DMS114 treated with DMSO at 0.1 percent for 48 hours (cell line): ENCODE measurements around the gene MED12L.

ENCODE experiments used
- DNase-seq: peaks from one replicate; lab custom pipeline; 2025; ENCODE audit not compliant: unreplicated experiment; lab: John Stamatoyannopoulos, UW

The MED12L gene

DNA sequence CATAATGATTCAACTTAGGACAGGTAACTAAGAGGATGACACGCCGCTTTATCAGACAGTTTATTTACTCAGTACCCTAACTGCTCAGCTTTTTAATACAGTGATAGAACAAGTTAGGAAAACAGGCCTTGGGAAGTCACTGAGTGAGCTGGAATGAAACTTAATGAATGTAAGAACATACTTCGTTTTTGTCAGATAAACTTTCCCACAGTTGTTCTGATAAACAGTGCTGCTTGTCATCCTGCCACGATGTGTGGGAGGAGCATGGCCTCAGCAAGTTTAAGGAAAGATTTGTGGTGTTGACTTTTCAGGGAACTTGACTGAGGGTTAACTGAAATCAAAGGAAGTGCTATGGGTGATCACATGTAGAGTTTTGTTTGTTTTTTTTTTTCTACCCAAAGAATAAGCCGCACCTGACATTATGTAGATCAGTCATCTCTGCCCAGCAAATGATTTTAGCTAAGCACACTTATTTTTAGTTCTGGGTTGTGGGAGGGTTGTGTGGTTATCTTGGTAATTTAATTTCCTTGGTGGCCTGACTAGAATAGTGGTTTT is 198.5 kb downstream of the MED12L start:
- no peak for DNase-seq

DNA sequence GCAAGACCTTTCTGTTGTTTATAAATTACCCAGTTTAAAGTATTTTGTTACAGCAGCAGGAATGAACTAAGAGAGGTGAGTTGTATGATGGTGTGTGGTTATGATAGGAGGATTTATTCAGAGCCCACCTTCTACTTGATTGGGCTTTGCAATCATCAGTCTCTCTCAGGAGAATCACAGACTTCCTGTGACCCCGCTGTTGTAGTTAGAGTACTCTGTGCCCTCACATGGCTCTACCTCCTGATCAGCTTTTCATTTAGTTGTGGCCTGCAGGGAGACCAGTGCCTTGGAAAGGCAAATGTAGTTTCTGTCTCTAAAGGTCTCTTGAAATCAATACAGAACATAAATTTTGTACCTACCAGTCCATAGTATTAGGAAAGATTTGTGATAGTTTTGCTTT is 200.5 kb downstream of the MED12L start:
- DNase-seq = no peak

DNA sequence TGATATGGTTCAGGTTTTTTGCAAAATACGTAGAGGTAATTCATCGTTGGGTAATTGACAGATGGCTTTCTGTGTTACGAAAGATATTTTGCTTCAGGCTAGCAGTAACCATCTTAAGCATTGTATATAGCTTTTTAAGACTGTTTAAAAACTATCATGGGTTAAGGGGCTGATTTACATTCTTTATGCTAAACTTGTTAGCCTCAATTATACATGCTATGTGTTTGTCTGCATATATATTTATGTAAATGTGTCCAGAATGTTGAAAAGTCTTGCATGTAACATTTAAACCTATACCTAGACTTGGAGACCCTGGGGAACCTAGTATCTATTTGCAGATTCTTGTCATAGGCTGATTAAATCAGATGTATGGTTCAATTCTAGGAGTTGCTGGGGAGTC is 204.0 kb downstream of the MED12L start:
- DNase-seq = no peak

DNA sequence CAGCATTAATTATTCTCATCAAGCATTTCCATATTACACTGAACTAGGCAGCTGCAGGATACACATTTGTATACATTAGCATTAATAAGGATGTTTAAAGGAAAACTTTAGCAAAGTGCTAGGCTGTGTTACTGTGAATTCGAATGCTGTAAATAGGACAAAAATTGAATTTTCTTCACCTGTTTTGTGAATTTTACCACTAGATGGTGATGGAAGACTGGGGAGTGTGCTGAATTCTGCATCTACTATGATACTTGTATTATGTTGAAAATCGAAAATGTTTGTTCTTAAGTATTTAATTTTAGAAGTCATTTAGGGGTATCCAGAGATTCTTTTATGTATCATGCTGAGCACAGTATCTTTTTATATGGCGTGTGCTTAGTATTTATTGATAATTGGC is 205.2 kb downstream of the MED12L start:
- no peak for DNase-seq

DNA sequence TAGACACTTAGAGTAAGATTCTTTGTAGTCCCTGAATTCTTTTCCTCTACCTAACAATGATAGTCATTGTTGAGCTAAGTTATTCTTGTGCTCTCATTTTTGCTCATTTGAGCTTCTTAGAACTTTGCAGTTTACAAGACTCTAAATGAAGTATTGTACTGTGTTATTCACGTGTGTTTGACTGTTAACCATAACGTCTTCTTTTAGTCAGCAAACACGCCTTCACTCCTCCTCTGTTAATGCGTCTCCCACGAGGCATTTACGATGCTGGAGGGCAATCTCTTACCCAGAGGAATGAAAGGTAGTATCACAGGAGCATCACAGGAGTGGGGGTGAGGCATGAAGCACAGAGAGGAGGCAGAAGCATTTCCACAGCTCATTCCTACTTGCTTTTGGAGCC is 207.7 kb downstream of the MED12L start:
- DNase-seq = no peak

DNA sequence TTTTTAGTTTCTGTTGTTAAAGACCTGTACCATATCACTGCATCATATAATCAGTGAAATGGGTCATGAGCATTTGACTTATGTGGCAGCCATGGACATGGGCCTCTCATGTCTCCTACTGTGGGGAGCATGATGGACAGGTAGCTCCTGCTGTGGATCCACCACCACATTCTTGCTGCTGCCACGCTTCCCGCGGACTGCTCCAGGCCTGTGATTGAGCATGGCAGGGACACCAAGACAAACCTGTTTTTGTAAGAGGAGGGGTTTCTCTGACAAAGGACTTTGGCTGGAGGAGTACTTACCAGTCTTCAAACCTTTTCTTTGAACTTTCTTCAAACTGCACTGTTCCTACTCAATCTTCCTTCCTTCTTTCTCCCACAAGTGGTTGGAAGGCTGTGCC is 210.8 kb downstream of the MED12L start:
- no peak for DNase-seq

DNA sequence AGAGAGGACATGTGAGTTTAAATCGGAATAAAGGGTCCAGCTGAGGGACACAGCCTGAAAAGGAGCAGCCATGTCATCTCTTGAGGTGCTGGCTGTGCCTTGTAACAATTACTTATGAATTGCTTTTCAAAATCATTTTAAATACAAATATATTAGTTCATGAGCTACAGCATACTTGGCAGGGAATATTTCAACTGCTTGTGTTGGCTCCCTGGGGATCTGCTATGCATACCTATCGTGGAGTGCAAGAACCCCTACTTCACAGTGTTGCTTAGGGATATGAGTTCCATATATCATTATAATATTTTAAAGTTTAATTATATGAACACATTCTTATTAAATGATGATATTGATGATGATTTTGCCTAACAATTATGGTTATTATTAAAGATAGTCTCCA is 212.0 kb downstream of the MED12L start:
- DNase-seq = no peak

DNA sequence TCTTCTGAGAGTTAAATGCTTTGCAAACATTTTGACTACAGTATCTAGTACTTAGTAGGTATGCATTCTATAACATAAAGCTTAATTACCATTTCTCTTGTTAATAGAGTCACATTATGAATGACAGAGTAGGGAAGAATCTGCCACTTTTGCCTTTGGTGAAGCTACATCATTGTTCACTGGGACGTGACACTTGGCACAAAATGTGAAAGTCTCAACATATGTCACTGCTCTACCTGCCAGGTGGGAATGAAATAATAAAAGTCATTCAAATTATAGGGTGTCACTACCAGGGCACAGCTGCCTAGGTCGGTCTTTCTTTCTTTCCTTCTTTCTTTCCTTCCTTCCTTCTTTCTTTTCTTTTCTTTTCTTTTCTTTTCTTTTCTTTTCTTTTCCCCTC is 213.5 kb downstream of the MED12L start:
- no peak for DNase-seq

DNA sequence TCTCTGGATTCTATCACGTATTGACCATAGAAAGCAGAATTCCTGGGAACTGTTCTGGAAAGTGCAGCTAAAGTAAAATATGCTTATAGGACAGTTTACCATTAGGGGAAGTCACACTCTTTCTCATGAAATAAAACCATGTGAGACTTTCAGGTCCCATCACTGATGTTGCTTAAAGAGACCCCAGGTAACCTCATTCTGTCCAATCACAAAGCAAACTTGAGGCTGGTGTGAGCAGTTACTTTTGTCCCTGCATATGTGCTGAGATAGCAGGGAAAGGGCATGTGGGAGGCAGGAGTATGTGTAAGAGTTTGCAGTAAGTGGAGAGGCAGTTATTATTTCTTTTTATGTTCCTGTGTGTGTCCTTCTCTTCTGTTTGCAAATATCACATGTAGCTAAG is 215.1 kb downstream of the MED12L start:
- no peak for DNase-seq

DNA sequence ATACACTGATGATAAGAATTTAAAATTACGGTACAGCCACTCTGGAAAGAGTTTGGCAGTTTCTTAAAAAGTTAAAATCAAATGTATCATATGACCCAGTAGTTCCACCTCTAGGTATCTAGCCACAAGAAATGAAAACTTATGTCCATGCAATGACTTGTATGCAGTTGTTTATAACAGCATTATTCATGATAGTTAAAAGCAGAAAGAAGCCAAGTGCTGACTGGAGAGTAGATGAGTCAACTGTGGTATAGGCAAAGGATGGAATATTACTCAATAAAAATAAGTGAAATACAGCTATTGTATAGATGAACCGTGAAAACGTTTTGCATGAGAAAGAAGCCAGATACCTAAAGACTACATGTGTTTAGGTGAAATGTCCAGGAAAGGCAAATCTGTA is 216.3 kb downstream of the MED12L start:
- DNase-seq = no peak

DNA sequence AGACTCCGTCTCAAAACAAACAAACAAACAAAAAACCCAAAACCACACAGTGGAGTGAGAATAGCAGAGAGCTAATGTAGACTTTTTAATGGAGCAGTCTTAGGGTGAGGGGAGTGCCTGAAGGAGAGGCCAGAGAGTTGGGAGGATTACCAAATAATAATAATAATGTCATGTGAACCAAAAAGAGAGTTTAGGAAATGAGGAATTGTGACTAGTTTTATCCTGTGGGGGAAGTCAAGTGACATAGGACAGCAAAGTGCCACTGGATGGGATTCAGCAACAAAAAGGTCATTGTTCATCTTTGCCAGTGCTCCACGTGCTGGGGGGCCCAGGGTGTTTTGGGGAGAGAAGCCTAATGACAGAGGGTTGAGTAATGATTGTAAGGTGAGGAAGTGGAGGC is 218.3 kb downstream of the MED12L start:
- no peak for DNase-seq

DNA sequence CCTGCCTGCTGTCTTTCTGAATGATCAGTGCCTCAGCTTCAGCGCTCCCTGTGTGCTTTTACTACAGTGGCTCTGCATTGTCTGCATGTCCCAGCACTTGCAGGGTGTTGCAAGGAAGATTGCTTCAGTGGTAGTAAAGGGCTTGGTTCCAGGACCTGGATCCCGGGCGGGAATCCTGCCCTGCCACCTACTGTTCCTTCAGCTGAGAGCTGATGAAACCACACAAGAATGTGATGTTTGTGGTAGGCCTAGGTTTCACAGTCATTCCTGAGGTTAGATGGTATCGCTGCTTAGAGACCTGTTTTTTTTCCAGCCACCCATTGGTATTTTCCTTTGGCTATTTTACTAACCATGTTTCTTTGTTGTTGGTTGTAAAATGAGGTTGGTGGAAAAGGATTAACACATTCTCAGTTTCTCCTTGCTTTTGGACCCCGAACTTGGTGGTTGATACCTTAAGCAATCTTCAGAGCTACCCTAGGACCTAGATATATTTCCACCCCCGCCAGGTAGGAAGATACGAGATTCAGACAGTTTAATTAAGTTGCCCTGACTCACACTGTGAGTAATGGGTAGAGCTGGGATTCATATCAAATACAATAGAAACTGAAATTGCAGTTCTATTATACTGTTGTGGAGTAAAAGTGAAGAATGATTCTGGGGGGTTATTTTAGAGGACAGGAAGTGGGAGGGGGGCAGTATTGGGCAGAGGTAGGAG is 219.8 kb downstream of the MED12L start:
- no peak for DNase-seq

DNA sequence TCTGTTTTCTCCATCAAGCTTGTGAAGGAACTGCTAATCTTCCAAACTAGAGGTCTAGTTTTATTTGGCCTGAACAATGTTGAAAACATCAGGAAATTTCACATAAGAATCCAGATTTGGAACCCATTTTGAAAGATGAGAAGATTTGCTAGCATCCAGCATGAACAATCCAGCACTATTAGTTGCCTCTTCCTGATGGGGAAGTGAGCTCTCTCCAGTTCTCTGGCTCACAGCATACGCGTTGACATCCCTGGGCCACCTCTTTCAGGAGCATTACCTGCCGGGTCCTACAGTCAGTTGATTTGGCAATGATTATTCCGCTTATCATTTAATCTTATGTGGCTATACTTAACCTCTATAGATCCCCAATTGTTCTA is 220.3 kb downstream of the MED12L start:
- DNase-seq = no peak

DNA sequence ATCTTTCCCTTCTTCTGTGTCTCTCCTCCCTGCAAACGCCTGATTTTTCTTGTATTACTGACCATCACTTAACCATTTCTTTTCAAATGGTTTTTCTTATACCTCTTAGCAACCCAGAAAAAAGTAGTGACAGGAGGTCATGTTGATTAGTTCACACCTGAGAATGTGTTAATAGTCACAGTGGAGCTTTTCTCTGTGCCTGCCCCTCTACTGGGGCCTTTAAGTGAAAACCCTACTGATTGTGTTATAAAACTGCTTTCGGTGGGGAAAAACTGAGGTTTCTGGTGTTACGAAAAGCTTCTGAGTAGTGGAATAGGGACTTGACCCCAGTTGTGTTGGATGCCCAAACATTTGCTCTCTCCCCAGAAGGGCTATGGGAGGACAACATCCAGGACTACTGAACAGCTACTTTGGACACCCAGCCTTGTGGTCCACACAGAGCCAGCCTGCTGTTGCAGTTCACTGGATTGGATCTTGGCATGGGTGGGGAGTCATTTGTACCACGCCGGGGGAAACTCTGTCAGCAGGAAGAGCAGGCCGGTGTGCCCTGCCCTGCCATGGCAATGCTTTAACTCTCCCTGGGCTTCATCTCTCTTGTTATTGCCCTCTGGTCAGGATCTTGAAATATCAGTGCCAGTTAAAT is 220.8 kb downstream of the MED12L start:
- no peak for DNase-seq

DNA sequence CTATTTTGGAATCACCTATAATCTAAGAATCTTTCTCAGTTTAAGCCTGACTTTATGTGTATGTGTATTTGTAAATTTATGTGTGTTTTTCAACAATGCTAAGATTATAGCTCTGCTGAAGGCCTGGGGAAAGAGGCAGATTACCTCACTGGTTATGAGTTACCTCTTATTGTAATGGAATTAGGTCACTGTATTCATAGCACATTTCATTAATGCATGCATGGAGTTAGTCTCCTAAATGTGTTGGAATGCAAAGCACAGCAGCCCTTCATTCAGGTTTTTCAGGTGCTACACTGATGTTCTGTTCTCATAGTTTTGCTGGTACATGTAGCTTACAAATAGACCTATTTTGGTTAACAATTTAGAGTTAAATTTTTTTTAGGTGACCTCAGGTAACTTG is 221.7 kb downstream of the MED12L start:
- no peak for DNase-seq

DNA sequence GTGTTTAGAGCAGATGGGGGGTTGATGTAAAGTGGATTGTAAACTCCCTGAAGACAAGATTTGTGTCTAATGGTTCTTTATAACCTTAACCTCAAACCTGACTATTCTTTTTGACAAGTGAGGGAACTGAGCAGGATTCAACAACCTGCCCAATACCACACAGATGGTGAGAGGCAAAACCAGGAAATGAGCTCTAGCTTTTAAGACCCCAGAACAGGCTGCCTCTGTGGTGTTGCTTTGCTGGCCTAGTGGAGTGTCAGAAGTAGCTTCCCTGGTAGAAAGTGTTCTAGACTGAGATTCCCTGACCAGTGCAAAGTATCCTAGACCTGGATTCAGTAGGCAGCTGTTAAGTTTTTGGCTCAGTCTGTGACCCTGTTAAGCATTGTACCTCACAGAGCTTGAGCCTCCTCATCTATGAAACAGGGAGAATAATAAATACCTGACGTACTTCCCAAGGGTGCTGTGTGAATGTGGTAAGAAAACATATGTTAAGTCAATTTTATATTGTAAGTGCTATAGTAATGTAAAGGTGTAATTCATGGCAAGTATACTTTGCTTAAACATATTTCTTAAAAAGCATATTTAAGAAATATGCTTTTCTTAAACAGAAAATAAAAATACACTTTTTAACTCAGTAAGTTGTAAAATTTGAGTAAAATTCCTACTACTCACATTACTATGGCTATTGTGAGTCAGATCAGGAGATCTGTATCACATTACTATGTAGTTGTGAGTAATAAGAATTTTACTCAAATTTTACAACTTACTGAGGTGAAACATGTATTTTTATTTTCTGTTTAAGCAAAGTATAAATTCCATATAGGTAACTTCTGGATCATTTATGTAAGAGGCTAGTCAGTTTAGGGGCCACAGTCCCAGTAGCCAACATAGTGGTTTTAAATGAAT is 222.4 kb downstream of the MED12L start:
- DNase-seq = no peak

DNA sequence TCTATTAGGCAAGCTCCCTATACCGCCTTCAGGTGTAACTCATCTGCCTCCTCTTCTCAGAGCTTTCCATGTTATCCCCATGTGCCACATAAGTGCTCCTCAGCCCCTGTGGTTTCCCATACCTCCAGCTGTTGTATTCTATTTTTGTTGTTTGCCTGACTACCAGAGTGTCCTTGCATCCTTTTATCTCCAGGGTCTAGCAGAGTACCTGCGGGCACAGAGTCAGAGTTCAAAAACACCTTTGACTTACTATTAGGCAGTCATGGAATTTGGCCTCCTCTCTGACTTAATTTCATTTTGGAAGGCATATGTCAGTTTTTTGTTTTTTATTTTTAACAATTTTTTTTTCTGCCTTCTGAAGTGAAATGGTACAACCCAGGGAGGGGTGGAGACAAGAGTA is 224.1 kb downstream of the MED12L start:
- no peak for DNase-seq

DNA sequence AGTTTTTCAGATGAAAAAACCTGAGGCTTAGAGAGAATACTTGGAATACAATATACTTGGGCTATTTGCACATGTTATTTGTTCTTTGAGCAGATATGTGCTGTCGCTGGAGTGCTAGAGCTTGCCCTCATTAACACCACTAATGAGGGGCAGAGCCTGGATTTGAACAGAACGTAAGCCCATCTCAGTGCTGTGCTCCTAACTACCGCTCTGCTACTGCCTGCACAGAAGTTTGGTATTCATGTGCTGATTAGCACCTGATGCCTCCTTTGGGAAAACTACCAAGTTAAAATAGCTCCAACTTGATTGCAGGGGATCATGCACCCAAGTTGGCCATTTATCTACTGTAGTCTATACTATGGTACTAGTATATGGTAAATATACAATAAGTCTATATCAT is 227.5 kb downstream of the MED12L start:
- no peak for DNase-seq

DNA sequence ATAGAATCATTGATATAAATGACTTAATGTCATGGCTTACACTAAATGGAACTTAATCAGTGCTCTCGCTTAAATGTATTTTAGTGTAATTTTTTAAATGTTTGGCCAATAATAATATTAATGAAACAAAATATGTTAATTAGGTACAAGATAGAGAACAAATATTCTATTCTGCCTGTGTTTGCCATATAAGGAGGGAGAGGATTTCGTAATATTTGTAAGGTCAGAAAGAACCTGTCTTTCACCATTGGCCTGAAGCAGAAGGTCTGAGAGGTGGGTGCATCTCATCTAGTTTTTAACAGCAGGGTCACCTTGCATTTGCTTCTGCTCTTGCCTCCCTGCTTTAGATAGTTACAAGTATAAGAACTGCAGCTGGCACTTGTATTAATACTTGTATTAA is 228.7 kb downstream of the MED12L start:
- no peak for DNase-seq

DNA sequence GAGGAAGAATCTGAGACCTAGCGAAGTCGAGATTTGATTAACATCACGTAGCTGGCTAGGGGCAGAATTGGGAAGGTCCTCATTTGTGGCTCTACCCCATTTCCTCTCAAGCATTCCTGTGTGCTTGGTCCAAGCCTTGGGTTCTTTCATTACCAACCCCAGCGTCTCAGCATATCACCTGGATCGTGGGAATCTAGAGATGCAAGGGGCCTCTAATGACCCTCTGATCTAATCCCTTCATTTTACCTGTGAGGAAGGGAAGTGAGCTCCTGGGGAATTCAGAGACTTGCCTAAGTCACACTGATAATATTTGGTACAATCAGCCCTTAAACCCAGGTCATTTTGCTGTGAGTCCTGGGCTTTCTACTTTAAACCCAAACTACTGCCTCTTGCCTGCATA is 229.1 kb downstream of the MED12L start:
- no peak for DNase-seq

DNA sequence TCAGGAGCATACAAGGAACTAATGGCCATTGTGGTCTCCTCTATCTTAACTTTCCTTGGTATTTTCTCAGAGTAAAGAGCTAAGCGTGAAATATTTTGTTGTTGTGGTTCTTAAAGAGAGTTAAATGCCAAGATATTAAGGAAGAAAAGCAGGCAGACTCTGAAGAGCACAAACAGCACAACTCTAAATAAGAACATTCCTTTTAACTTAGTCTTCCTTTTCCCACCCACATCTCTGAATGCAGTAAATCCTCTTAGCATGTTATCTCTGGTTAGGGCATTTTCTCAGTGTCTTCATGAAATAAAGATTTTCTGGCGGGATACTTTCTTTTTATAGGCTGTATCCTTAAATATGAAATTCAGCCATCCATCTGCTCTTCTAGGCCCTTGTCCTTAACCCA is 229.7 kb downstream of the MED12L start:
- DNase-seq = no peak

DNA sequence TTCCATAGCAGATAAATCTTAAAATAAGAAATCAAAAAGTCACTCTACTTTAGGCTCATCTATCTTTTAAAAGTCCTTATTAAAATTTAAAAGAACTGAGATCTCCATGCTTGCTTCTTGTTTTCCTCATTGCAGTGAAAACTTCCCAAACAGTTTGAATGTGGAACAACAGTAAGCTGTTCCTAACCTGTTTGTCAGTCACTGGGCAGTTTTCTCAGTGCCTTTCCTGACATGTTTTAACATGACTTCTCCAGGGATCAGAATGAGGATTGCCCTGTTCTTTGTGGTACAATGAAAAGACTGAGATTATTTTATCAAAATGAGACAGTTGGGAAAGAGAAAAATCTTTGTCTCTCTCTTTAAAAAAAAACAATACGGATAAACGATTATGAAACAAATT is 230.4 kb downstream of the MED12L start:
- DNase-seq = no peak
